WI38 (cell line): ENCODE data around the gene EEPD1.

Source experiments
- H3K4me3 ChIP-seq: 2 replicates; pipeline ENCODE4 v1.5.1; 2011; ENCODE audit warnings: low read depth, mild to moderate bottlenecking, control low read depth, low read length
- TF ChIP-seq, protein P1 (sequence below): IDR thresholded peaks from 2 replicates; pipeline ENCODE4 v1.5.1; 2012; ENCODE audit warnings: low read depth, mild to moderate bottlenecking, control low read depth, low read length

The EEPD1 gene

DNA sequence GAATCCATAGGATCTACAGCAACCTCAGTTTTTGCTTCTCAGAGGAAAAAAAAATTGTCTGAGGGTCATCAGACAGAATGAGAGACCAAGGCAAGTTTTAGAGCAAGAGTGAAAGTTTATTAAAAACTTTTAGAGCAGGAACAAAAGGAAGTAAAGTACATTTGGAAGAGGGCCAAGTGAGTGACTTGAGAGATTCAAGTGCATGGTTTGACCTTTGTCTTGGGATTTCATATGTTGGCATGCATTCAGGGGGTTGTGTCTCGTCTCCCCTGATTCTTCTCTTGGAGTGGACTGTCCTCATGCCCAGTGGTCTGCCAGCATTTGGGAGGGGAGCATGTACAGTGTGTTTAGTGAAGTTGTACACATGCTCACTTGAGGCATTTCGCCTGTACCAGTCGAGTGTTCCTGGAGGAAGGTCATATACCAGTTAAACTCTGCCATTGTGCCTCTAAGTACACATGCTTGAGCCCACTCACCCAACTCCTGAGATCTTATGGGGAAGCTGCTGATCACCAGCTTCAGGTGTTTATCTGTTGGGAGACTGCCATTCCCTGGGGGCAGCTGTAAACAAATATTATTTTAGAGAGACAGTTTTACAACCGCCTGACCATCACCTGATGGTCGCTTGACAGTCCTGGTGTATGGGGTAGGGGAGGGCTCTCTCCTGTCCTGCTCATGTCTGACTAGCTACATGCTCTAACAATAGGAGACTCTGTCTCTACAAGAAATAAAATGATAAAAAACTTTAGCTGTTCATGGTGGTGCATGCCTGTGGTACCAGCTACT, 109.4 kb downstream of the EEPD1 start:
- no peak overlapping the region for H3K4me3 ChIP-seq

DNA sequence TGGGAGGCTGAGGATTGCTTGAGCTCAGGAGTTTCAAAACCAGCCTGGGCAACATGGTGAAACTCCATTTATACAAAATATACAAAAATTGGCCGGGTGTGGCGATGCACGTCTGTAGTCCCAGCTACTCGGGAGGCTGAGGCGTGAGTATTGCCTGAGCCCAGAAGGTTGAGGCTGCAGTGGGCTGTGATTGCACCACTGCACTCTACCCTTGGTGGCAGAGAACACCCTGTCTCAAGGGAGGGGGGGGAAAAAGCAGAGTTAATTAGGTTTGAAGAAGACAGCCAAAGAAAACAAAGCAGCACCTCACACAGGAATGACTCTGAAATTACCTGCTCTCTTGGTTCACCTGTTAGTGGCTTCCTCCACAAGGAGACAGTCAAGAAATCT, 110.0 kb downstream of the EEPD1 start:
- TF ChIP-seq, protein P1, sequence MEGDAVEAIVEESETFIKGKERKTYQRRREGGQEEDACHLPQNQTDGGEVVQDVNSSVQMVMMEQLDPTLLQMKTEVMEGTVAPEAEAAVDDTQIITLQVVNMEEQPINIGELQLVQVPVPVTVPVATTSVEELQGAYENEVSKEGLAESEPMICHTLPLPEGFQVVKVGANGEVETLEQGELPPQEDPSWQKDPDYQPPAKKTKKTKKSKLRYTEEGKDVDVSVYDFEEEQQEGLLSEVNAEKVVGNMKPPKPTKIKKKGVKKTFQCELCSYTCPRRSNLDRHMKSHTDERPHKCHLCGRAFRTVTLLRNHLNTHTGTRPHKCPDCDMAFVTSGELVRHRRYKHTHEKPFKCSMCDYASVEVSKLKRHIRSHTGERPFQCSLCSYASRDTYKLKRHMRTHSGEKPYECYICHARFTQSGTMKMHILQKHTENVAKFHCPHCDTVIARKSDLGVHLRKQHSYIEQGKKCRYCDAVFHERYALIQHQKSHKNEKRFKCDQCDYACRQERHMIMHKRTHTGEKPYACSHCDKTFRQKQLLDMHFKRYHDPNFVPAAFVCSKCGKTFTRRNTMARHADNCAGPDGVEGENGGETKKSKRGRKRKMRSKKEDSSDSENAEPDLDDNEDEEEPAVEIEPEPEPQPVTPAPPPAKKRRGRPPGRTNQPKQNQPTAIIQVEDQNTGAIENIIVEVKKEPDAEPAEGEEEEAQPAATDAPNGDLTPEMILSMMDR, result no peak
- no peak overlapping the region for H3K4me3 ChIP-seq

More for the DNA sequence above, 109.4 kb downstream of the EEPD1 start:
- TF ChIP-seq, protein P1, result no peak

DNA sequence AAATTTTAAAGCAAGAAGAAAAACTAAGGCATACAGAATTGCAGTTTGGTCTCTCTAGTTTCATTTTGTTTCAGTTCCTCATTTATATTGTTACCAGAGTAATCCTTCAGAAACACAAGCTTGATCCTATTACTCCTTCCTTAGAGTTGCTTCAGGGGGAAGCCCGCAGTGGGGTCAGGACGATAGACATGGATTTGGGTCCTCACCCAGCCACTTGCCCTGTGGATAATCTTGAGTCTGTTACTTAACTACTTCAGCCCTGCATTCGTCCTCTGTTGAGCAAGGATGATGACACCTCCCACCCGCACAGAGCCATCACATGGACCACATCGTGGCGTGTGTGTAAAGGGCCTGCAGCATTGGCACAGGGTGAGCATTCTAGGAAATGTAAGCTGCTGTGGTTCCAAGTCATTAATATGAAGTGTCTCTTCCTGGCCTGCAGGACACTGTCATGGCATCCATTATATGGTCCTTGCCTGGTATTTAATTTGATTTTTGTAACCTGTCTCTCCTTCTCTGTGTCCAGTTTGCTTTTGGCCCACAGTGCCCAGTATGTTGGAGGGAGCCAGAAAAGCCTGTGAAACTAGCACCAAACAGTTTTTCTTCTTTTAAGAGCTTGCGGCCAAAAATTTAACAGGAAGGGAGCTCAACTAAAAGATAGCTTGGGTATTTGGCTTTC, 111.2 kb downstream of the EEPD1 start:
- H3K4me3 ChIP-seq, result no peak overlapping the region
- TF ChIP-seq, protein P1, result no peak

DNA sequence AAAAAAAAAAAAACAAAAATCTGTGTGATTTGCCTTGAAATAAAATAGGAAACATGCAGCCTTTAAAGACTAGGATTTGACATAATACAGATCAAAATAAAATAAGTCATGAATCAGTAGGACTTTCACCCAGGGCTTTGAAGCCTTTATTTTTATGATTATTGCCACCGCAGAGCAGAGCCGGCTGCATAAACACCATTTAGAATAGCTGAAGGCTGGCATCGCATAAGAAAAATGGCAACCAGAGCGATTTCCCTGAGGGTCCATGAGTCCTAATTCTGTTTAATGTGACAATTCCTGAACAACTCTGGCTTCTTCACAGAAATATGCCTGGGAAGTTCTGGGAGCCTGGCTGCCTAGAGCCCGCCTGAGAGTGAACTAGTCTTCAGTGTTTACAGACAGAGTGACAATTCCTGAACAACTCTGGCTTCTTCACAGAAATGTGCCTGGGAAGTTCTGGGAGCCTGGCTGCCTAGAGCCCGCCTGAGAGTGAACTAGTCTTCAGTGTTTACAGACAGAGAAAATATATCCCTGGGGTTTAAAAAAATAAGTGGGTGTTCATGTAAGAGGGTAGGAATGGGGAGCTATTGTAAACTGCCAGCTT, 112.0 kb downstream of the EEPD1 start:
- TF ChIP-seq, protein P1, result no peak
- no peak overlapping the region for H3K4me3 ChIP-seq

DNA sequence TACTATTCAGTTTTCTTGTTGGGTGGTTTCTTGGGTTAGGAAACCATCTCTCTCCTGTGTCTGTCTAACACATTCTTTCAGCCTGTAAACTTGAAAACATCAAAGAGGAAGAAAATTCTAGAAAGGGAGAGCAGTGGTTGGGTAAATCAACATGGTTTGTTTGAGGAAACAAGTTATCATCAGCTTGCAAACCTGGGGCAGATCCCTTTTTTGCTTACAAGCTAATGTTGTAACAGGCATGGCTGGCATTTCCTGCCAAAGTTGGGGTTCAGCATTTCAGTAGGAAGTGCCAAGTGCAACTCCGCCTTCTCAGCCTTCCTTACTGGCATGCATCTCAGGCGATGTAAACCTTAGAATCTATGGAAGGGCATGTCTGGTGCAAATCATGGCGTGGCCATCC, 112.6 kb downstream of the EEPD1 start:
- no peak overlapping the region for H3K4me3 ChIP-seq
- TF ChIP-seq, protein P1, result no peak

DNA sequence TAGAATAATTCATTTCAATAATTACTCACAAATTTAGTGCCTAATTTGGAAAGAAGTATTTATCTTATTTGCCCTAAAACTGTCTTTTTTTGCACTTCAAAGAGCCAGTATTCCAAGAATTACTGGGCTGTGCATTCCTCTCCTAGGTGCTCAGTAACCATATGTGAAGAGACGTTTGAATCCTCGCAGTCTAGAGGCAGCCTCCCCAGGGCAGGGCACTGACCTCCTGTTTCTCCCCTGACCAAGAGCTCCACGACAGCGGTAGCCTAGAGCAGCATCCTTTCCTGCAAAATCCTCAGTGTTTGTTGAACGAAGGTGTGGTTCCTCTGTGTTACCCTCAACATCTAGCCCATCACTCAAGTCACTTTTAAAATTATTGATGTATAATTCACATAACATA, 113.1 kb downstream of the EEPD1 start:
- H3K4me3 ChIP-seq, result no peak overlapping the region
- TF ChIP-seq, protein P1, result no peak

DNA sequence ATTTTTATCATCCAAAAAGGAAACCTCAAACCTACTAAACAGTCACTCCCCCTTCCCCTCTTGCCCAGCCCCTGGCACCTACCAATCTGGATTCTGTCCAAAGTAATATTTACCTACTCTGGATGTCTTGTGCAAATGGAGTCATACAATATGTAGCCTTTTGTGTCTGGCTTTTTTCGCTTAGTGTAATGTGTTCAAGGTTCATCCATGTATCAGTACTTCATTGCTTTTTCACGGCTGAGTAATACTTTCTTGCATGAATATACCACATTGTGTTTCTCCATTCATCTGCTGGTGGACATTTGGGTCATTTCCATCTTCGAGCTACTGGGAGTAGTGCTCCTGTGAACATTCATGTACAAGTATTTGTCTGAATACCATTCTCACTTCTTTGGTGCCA, 113.6 kb downstream of the EEPD1 start:
- H3K4me3 ChIP-seq, result no peak overlapping the region
- TF ChIP-seq, protein P1, result no peak
